GM18498 (cell line): ENCODE data around the gene ELMO1.
"Not testable (repeated sequence)": the region's sequence is repeated elsewhere in the genome, so short reads cannot be mapped to it uniquely, and the experiment has no call there.

Source experiments
- ATAC-seq: cut with Tn5 transposase; IDR thresholded peaks from one replicate; pipeline ENCODE4 v1.9.1; 2021; ENCODE audit warnings: mild to moderate bottlenecking, moderate library complexity; ENCODE audit not compliant: unreplicated experiment

The ELMO1 gene

GRCh38 chr7:36999626-37000485, 448.8 kb downstream of the ELMO1 start:
- no peak for ATAC-seq

GRCh38 chr7:36995776-36996175, 452.9 kb downstream of the ELMO1 start:
- no peak for ATAC-seq

GRCh38 chr7:36994456-36995112, 454.1 kb downstream of the ELMO1 start:
- ATAC-seq = no peak

- ATAC-seq = no peak
Measured at GRCh38 chr7:36986948-36987724, 461.5 kb downstream of the ELMO1 start.

GRCh38 chr7:36986511-36986933, 462.1 kb downstream of the ELMO1 start:
- ATAC-seq = no peak

- no peak for ATAC-seq
Measured at GRCh38 chr7:36985866-36986400, 462.7 kb downstream of the ELMO1 start.

GRCh38 chr7:36985316-36985715, 463.3 kb downstream of the ELMO1 start:
- no peak for ATAC-seq

GRCh38 chr7:36984710-36985312, 463.9 kb downstream of the ELMO1 start:
- ATAC-seq = no peak

- ATAC-seq = no peak
Measured at GRCh38 chr7:36984041-36984521, 464.6 kb downstream of the ELMO1 start.

- ATAC-seq = no peak
Measured at GRCh38 chr7:36982766-36983165, 465.9 kb downstream of the ELMO1 start.

GRCh38 chr7:36979810-36980248, 468.8 kb downstream of the ELMO1 start:
- ATAC-seq = no peak

GRCh38 chr7:36978461-36978860, 470.2 kb downstream of the ELMO1 start:
- ATAC-seq = no peak

GRCh38 chr7:36977878-36978277, 470.8 kb downstream of the ELMO1 start:
- no peak for ATAC-seq

- ATAC-seq = not testable (repeated sequence)
Measured at GRCh38 chr7:36973534-36973933, 475.1 kb downstream of the ELMO1 start.

- no peak for ATAC-seq
Measured at GRCh38 chr7:36972140-36972518, 476.5 kb downstream of the ELMO1 start.

GRCh38 chr7:36971515-36972139, 477.0 kb downstream of the ELMO1 start:
- ATAC-seq = no peak

GRCh38 chr7:36970551-36971514, 477.8 kb downstream of the ELMO1 start:
- ATAC-seq = no peak

- ATAC-seq = no peak
Measured at GRCh38 chr7:36969376-36969775, 479.3 kb downstream of the ELMO1 start.

GRCh38 chr7:36967387-36967786, 481.3 kb downstream of the ELMO1 start:
- ATAC-seq = no peak
